ENCODE data around the gene RAVER2.

Gene RAVER2

GRCh38 chr1:64843675-64844074 lies 98.8 kb downstream of the RAVER2 start:
- no peak for TF ChIP-seq CTCF (IDR thresholded peaks at IDR 0.05; ENCODE audit: low read depth, low read length, missing control alignments)
- DNase-seq (ENCODE audit: low read depth) = no peak
- in situ Hi-C loops (cut with HindIII; ENCODE audit: low sequenced_read_pairs) = no loop called here
- H3K4me3 ChIP-seq (ENCODE audit: low read depth, low read length) = no peak overlapping the region

- DNase-seq (ENCODE audit: low read depth) = no peak
- H3K4me3 ChIP-seq (ENCODE audit: low read depth, low read length) = no peak overlapping the region
- in situ Hi-C loops (cut with HindIII; ENCODE audit: low sequenced_read_pairs) = no loop called here
- no peak for TF ChIP-seq CTCF (IDR thresholded peaks at IDR 0.05; ENCODE audit: low read depth, low read length, missing control alignments)
Observed at GRCh38 chr1:64844175-64844574, 99.3 kb downstream of the RAVER2 start.

- no peak for DNase-seq (ENCODE audit: low read depth)
- H3K4me3 ChIP-seq (ENCODE audit: low read depth, low read length) = no peak overlapping the region
- TF ChIP-seq CTCF (IDR thresholded peaks at IDR 0.05; ENCODE audit: low read depth, low read length, missing control alignments) = no peak
- in situ Hi-C loops (cut with HindIII; ENCODE audit: low sequenced_read_pairs) = no loop called here
Observed at GRCh38 chr1:64844609-64845008, 99.7 kb downstream of the RAVER2 start.

GRCh38 chr1:64845831-64846425 lies 101.1 kb downstream of the RAVER2 start:
- TF ChIP-seq CTCF (IDR thresholded peaks at IDR 0.05; ENCODE audit: low read depth, low read length, missing control alignments) = no peak
- no peak for DNase-seq (ENCODE audit: low read depth)
- in situ Hi-C loops (cut with HindIII; ENCODE audit: low sequenced_read_pairs) = no loop called here

GRCh38 chr1:64846573-64847430 lies 101.9 kb downstream of the RAVER2 start:
- TF ChIP-seq CTCF (IDR thresholded peaks at IDR 0.05; ENCODE audit: low read depth, low read length, missing control alignments) = no peak
- in situ Hi-C loops (cut with HindIII; ENCODE audit: low sequenced_read_pairs) = no loop called here
- no peak overlapping the region for H3K4me3 ChIP-seq (ENCODE audit: low read depth, low read length)
- DNase-seq (ENCODE audit: low read depth) = no peak

More at GRCh38 chr1:64845831-64846425, 101.1 kb downstream of the RAVER2 start:
- H3K4me3 ChIP-seq (ENCODE audit: low read depth, low read length) = no peak overlapping the region

GRCh38 chr1:64847666-64848065 lies 102.8 kb downstream of the RAVER2 start:
- no peak overlapping the region for H3K4me3 ChIP-seq (ENCODE audit: low read depth, low read length)
- TF ChIP-seq CTCF (IDR thresholded peaks at IDR 0.05; ENCODE audit: low read depth, low read length, missing control alignments) = no peak
- in situ Hi-C loops (cut with HindIII; ENCODE audit: low sequenced_read_pairs) = no loop called here
- DNase-seq (ENCODE audit: low read depth) = no peak

Measured in astrocyte of the cerebellum (primary cell).